Measurements from ENCODE around the gene LHX6. TPM values are rescaled to one million over a fixed set of nuclear protein-coding genes. Genes with fewer than 3 reads are reported as not detected.

Gene LHX6
- total RNA-seq, 4 donors from 2014 or later: 0.68 to 12.7 (median 1.4) TPM; not detected in 1

GRCh38 chr9:122179054-122179689 lies 49.6 kb downstream of the LHX6 start:
- 56 to 82% methylated on average over 5 of the region's 5 CpGs for WGBS, 2 donors (ENCODE audit: low coverage in 1 of 2)
- Histone ChIP-seq H3K4me3 (no peak overlapping the region), H3K4me1 (peaks cover 0 to 14% (median 4%) of the 10 kb centered on the region in 4 donors), H3K27me3 (no peaks in the 10 kb centered on the region), H3K9me3 (no peaks in the 10 kb centered on the region), H3K36me3 (no peaks in the 10 kb centered on the region), H3K27ac (peak overlapping the region in 1 of 4 donors; percentile 43)
- DNase-seq: peak; percentile 52
- in situ Hi-C loops (cut with MboI; ENCODE audit: low pct_ligation_motif_present in 1 of 4, low pct_unique_long_range_greater_than_20kb in 1 of 4, low sequenced_read_pairs in 3 of 4) (no loop called here), intact Hi-C loops (cut with DNase I; ENCODE audit: low total_unique reads) (no loop called here)
- TF ChIP-seq EP300 (IDR thresholded peaks at IDR 0.05; ENCODE audit: low read depth) (no peak), POLR2A (IDR thresholded peaks at IDR 0.05) (no peak), POLR2AphosphoS5 (IDR thresholded peaks at IDR 0.05) (no peak)
- TF ChIP-seq, protein P1, sequence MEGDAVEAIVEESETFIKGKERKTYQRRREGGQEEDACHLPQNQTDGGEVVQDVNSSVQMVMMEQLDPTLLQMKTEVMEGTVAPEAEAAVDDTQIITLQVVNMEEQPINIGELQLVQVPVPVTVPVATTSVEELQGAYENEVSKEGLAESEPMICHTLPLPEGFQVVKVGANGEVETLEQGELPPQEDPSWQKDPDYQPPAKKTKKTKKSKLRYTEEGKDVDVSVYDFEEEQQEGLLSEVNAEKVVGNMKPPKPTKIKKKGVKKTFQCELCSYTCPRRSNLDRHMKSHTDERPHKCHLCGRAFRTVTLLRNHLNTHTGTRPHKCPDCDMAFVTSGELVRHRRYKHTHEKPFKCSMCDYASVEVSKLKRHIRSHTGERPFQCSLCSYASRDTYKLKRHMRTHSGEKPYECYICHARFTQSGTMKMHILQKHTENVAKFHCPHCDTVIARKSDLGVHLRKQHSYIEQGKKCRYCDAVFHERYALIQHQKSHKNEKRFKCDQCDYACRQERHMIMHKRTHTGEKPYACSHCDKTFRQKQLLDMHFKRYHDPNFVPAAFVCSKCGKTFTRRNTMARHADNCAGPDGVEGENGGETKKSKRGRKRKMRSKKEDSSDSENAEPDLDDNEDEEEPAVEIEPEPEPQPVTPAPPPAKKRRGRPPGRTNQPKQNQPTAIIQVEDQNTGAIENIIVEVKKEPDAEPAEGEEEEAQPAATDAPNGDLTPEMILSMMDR (IDR thresholded peaks at IDR 0.05): no peak

- H3K9me3 ChIP-seq: no peaks in the 10 kb centered on the region
- DNase-seq: no peak
- no peak overlapping the region for H3K27ac ChIP-seq
- H3K4me1 ChIP-seq: peaks cover 0 to 14% (median 4%) of the 10 kb centered on the region in 4 donors
- in situ Hi-C loops (cut with MboI; ENCODE audit: low pct_ligation_motif_present in 1 of 4, low pct_unique_long_range_greater_than_20kb in 1 of 4, low sequenced_read_pairs in 3 of 4) (no loop called here), intact Hi-C loops (cut with DNase I; ENCODE audit: low total_unique reads) (no loop called here)
- 91 to 100% methylated on average over 2 of the region's 2 CpGs for WGBS, 2 donors (ENCODE audit: low coverage in 1 of 2)
- TF ChIP-seq POLR2AphosphoS5 (IDR thresholded peaks at IDR 0.05): no peak
- TF ChIP-seq, protein P1 (IDR thresholded peaks at IDR 0.05): no peak
- TF ChIP-seq POLR2A (IDR thresholded peaks at IDR 0.05): no peak
- TF ChIP-seq EP300 (IDR thresholded peaks at IDR 0.05; ENCODE audit: low read depth): no peak
- H3K4me3 ChIP-seq: no peak overlapping the region
- no peaks in the 10 kb centered on the region for H3K27me3 ChIP-seq
- H3K36me3 ChIP-seq: no peaks in the 10 kb centered on the region
Observed at GRCh38 chr9:122176916-122177315, 51.8 kb downstream of the LHX6 start.

- no peaks in the 10 kb centered on the region for H3K27me3 ChIP-seq
- peaks cover 0 to 3% (median 0%) of the 10 kb centered on the region in 4 donors for H3K4me1 ChIP-seq
- WGBS, 2 donors (ENCODE audit: low coverage in 1 of 2): 63 to 72% methylated on average over 2 to 3 of the region's 3 CpGs
- H3K9me3 ChIP-seq: no peaks in the 10 kb centered on the region
- in situ Hi-C loops (cut with MboI; ENCODE audit: low pct_ligation_motif_present in 1 of 4, low pct_unique_long_range_greater_than_20kb in 1 of 4, low sequenced_read_pairs in 3 of 4): no loop called here
- H3K36me3 ChIP-seq: no peaks in the 10 kb centered on the region
- H3K27ac ChIP-seq: no peak overlapping the region
- no peak overlapping the region for H3K4me3 ChIP-seq
- no peak for DNase-seq
- TF ChIP-seq, protein P1 (IDR thresholded peaks at IDR 0.05): no peak
- TF ChIP-seq POLR2AphosphoS5 (IDR thresholded peaks at IDR 0.05): no peak
- TF ChIP-seq EP300 (IDR thresholded peaks at IDR 0.05; ENCODE audit: low read depth): no peak
- TF ChIP-seq POLR2A (IDR thresholded peaks at IDR 0.05): no peak
- intact Hi-C loops (cut with DNase I; ENCODE audit: low total_unique reads): no loop called here
Observed at GRCh38 chr9:122173670-122174069, 55.1 kb downstream of the LHX6 start.

GRCh38 chr9:122172131-122172530 lies 56.6 kb downstream of the LHX6 start:
- no peak for DNase-seq
- 85 to 94% methylated on average over 2 to 7 of the region's 7 CpGs for WGBS, 2 donors (ENCODE audit: low coverage in 1 of 2)
- TF ChIP-seq POLR2A (IDR thresholded peaks at IDR 0.05): no peak
- no peak for TF ChIP-seq POLR2AphosphoS5 (IDR thresholded peaks at IDR 0.05)
- no peak for TF ChIP-seq EP300 (IDR thresholded peaks at IDR 0.05; ENCODE audit: low read depth)
- TF ChIP-seq, protein P1 (IDR thresholded peaks at IDR 0.05): no peak
- Histone ChIP-seq H3K27ac (no peak overlapping the region), H3K4me3 (no peak overlapping the region), H3K4me1 (no peaks in the 10 kb centered on the region), H3K9me3 (no peaks in the 10 kb centered on the region), H3K36me3 (no peaks in the 10 kb centered on the region), H3K27me3 (no peaks in the 10 kb centered on the region)
- intact Hi-C loops (cut with DNase I; ENCODE audit: low total_unique reads): no loop called here
- in situ Hi-C loops (cut with MboI; ENCODE audit: low pct_ligation_motif_present in 1 of 4, low pct_unique_long_range_greater_than_20kb in 1 of 4, low sequenced_read_pairs in 3 of 4): no loop called here
